ENCODE data around the gene MPND. TPM values are rescaled to one million over a fixed set of nuclear protein-coding genes. Genes with fewer than 3 reads are reported as not detected.

MPND gene
- total RNA-seq, 1 donor from 2014 or later, result 20.6 TPM

- H3K36me3 Mint-ChIP-seq (ENCODE audit: low read depth), result peaks cover 20% of the 10 kb centered on the region
- intact Hi-C loops (cut with micrococcal nuclease), result no loop called here
- H3K27ac Mint-ChIP-seq, result no peak overlapping the region
- H3K4me1 Mint-ChIP-seq, result no peaks in the 10 kb centered on the region
- no peaks in the 10 kb centered on the region for H3K9me3 Mint-ChIP-seq
- no peak for DNase-seq
- no peak overlapping the region for H3K4me3 Mint-ChIP-seq
- H3K27me3 Mint-ChIP-seq, result no peaks in the 10 kb centered on the region
These were observed 18.0 kb downstream of the MPND start for GRCh38 chr19:4361152-4362046.

GRCh38 chr19:4362101-4362828 is 18.9 kb downstream of the MPND start:
- intact Hi-C loops (cut with micrococcal nuclease), result no loop called here
- H3K9me3 Mint-ChIP-seq, result no peaks in the 10 kb centered on the region
- H3K27ac Mint-ChIP-seq, result no peak overlapping the region
- no peak for DNase-seq
- no peak overlapping the region for H3K4me3 Mint-ChIP-seq
- H3K27me3 Mint-ChIP-seq, result no peaks in the 10 kb centered on the region
- H3K36me3 Mint-ChIP-seq (ENCODE audit: low read depth), result peaks cover 25% of the 10 kb centered on the region
- no peaks in the 10 kb centered on the region for H3K4me1 Mint-ChIP-seq

DNA sequence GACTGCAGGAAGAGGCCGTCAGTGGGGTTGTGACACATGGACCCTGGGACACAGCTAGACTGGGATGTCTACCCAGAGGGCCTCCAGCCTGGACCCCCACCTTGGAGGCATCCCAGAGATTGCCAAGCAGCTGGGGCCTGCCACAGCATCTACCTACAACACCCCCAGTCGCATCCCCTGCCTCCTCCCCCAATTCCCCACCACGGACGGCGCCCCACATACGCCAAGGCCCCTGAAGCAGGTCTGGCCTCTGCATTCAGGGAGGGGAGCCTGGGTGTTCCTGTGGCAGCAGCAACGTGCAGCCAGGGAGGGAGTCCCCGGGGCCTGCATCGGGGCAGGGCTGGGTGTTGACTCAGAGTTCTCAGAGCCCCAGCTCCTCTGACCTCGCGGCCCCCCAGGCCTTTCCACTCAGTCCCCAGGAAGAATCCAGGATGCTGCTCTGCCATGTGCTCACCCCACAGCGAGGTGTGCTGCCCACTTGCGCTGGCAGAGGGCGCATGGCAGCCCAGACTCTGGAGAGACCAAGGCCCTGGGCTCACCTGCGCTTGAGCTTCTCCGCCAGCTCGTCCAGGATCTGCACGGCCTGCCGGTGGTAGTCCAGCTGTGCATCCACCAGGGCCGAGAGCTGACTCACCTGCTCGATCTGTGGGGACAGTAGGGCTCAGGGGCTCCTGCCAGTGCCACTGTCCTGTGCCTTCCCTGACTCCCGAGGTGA is 19.6 kb downstream of the MPND start:
- no peak for DNase-seq
- no peak overlapping the region for H3K27ac Mint-ChIP-seq

DNA sequence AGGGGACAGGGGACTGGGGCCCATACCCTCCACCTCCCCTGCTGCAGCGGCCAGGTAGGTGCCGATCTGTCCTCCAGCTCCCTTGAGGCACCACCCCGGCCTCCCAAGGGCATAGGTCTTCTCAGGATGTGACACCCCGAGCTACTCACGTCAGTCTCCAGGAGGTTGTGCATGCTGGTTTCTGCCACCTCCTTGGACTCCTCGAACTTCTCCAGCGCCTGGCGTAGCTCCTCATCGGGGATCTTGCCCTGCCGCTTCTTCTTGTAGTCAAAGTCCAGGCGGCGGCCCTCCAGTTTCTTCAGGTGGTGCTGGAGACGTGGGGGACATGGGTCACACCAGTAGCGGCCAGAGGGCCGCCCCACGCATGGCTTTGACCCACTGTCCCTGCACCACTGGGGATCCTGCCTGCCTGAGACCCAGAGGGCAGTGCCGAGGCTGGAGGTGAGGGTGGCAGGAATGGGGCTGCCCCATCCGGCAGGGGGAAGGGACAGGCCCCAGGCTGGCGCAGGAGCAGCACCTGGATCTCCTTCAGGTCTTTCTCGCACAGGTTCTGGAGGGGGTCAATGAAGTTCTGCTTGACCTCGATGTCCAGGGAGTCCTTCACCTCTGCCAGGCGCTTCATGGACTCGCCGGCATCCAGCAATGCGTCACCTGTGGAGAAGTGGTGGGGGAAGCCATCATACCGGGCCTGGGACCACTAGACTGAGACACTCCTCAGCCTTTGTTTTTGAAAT is 20.4 kb downstream of the MPND start:
- intact Hi-C loops (cut with micrococcal nuclease), result no loop called here
- H3K27me3 Mint-ChIP-seq, result no peaks in the 10 kb centered on the region
- no peaks in the 10 kb centered on the region for H3K9me3 Mint-ChIP-seq
- no peak overlapping the region for H3K4me3 Mint-ChIP-seq
- no peak overlapping the region for H3K27ac Mint-ChIP-seq
- H3K36me3 Mint-ChIP-seq (ENCODE audit: low read depth), result peaks cover 28% of the 10 kb centered on the region
- DNase-seq, result no peak
- H3K4me1 Mint-ChIP-seq, result peaks cover 10% of the 10 kb centered on the region

More for the DNA sequence above, 19.6 kb downstream of the MPND start:
- intact Hi-C loops (cut with micrococcal nuclease), result no loop called here
- H3K4me3 Mint-ChIP-seq, result no peak overlapping the region
- peaks cover 5% of the 10 kb centered on the region for H3K4me1 Mint-ChIP-seq
- H3K27me3 Mint-ChIP-seq, result no peaks in the 10 kb centered on the region
- no peaks in the 10 kb centered on the region for H3K9me3 Mint-ChIP-seq
- H3K36me3 Mint-ChIP-seq (ENCODE audit: low read depth), result peaks cover 25% of the 10 kb centered on the region

DNA sequence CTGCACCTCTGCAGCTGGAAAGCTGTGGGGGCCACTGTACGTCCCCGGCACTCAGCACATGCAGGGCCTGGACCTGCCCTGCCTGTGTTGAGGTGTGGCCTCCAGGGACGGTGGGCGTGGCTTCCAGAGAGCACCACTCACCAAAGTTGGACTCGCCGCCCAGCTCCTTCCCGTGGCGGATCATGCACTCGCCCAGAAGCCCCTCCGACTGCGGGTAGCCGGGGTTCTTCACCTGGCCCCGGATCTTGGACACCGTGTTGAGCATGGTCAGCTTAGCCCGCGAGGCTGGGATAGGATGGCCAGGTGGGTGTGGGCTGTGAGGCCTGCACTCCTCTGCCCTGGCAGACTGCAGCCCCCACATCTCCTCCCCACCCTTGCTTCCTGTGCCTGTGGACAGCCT is 22.0 kb downstream of the MPND start:
- Mint-ChIP-seq H3K27me3 (no peaks in the 10 kb centered on the region), H3K4me3 (no peak overlapping the region), H3K4me1 (peaks cover 20% of the 10 kb centered on the region), H3K9me3 (no peaks in the 10 kb centered on the region), H3K36me3 (ENCODE audit: low read depth) (peaks cover 23% of the 10 kb centered on the region), H3K27ac (no peak overlapping the region)
- intact Hi-C loops (cut with micrococcal nuclease), result no loop called here
- no peak for DNase-seq

GRCh38 chr19:4365791-4366665 is 22.7 kb downstream of the MPND start:
- Mint-ChIP-seq H3K27me3 (no peaks in the 10 kb centered on the region), H3K36me3 (ENCODE audit: low read depth) (peaks cover 23% of the 10 kb centered on the region), H3K27ac (no peak overlapping the region), H3K4me3 (no peak overlapping the region), H3K4me1 (peaks cover 27% of the 10 kb centered on the region), H3K9me3 (no peaks in the 10 kb centered on the region)
- intact Hi-C loops (cut with micrococcal nuclease), result no loop called here
- no peak for DNase-seq

GRCh38 chr19:4366666-4367335 is 23.4 kb downstream of the MPND start:
- H3K4me1 Mint-ChIP-seq, result peaks cover 27% of the 10 kb centered on the region
- no peak for DNase-seq
- intact Hi-C loops (cut with micrococcal nuclease), result no loop called here
- H3K4me3 Mint-ChIP-seq, result no peak overlapping the region
- H3K27me3 Mint-ChIP-seq, result no peaks in the 10 kb centered on the region
- H3K27ac Mint-ChIP-seq, result peak overlapping the region; percentile 32
- peaks cover 23% of the 10 kb centered on the region for H3K36me3 Mint-ChIP-seq (ENCODE audit: low read depth)
- no peaks in the 10 kb centered on the region for H3K9me3 Mint-ChIP-seq

DNA sequence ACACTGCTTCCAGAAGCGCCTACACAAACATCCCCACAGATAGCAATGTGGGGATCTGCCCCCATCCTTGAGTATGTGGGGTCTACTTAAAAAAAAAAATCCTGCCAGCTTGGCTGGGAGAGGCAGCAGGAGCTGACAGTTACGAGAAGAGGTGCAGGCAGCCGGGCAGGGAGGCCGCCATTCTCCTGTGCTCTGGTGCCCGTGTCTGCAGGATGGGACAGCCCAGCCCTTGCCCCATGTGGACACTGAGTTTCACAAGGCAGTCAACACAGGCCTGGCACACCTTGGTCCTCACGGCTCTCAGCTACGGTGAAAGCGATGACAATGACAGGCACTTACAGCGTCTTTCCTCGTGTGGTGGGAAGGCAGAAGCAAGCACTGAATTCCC is 24.0 kb downstream of the MPND start:
- H3K4me1 Mint-ChIP-seq, result peaks cover 27% of the 10 kb centered on the region
- H3K4me3 Mint-ChIP-seq, result no peak overlapping the region
- no peaks in the 10 kb centered on the region for H3K27me3 Mint-ChIP-seq
- no peak for DNase-seq
- H3K9me3 Mint-ChIP-seq, result no peaks in the 10 kb centered on the region
- peaks cover 20% of the 10 kb centered on the region for H3K36me3 Mint-ChIP-seq (ENCODE audit: low read depth)
- intact Hi-C loops (cut with micrococcal nuclease), result no loop called here
- H3K27ac Mint-ChIP-seq, result peak overlapping the region; percentile 35

DNA sequence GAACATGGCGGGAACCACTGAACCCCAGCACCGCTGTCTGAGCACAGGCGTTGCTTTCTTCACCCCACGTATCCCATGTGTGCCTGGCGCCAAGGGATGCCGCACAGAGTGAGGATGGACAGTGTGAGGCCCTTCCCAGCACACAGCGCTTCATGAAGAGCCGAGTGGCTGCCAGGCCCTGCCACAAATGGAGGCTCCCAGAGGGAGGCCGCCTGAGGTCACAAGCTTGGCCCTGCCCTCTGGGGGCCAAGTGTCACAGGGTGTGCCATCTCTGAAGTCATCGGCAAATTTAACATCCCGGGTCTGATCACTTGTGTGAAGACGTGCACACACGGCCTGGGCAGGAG is 24.4 kb downstream of the MPND start:
- DNase-seq, result no peak
- Mint-ChIP-seq H3K4me3 (peak overlapping the region; percentile 26), H3K9me3 (no peaks in the 10 kb centered on the region), H3K27ac (peak overlapping the region; percentile 35), H3K4me1 (peaks cover 29% of the 10 kb centered on the region), H3K36me3 (ENCODE audit: low read depth) (peaks cover 17% of the 10 kb centered on the region), H3K27me3 (no peaks in the 10 kb centered on the region)
- intact Hi-C loops (cut with micrococcal nuclease), result no loop called here

GRCh38 chr19:4368128-4368820 is 24.9 kb downstream of the MPND start:
- DNase-seq, result no peak
- intact Hi-C loops (cut with micrococcal nuclease), result no loop called here
- H3K36me3 Mint-ChIP-seq (ENCODE audit: low read depth), result peaks cover 17% of the 10 kb centered on the region
- no peaks in the 10 kb centered on the region for H3K9me3 Mint-ChIP-seq
- peak overlapping the region; percentile 96 for H3K27ac Mint-ChIP-seq
- H3K4me1 Mint-ChIP-seq, result peaks cover 29% of the 10 kb centered on the region
- H3K4me3 Mint-ChIP-seq, result peak overlapping the region; percentile 87
- no peaks in the 10 kb centered on the region for H3K27me3 Mint-ChIP-seq

DNA sequence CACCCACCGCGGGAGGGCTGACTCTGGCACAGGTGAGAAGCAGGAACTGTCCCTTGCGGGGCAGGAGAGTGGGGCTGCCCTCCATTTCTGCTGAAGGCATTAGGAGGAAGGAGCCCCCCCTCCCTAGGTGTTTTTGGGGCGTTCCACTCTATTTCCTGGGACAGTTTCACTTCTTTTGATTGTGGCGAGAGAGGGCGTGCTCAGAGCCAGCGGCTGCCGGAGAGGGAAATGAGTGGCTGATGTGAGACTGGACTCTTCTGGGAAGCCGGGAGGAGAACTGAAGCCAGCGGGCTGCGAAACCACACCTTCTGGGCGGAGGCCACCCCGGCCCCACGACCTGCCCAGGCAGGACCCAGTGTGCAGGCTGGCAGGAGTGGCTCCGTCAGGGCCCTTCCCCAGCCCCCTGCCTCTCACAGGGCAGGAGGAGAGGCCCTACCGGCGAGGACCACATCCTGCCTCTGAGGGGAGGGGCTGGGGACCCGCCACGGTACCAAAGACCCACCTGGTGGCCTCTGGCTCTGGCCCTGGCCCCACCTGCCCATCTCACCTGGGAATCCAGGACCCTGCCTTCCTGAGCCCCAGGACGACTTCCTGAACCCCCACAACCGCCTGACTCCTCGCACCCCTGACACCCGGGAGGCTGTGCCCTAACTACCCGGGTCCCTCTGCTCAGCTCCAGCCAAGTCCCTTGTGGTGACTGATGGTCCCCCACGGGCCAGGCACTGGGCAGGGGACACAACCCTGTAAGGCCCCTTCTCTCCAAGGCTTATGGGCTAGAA is 25.9 kb downstream of the MPND start:
- no peaks in the 10 kb centered on the region for H3K27me3 Mint-ChIP-seq
- H3K36me3 Mint-ChIP-seq (ENCODE audit: low read depth), result peaks cover 13% of the 10 kb centered on the region
- peak overlapping the region; percentile 96 for H3K27ac Mint-ChIP-seq
- DNase-seq, result peak; percentile 96
- intact Hi-C loops (cut with micrococcal nuclease), result loop anchor here (1.0 kb wide), 2 partner anchors 10 to 31 kb away; partner anchors contain the start of gene SH3GL1
- peak overlapping the region; percentile 87 for H3K4me3 Mint-ChIP-seq
- H3K4me1 Mint-ChIP-seq, result peaks cover 35% of the 10 kb centered on the region
- H3K9me3 Mint-ChIP-seq, result no peaks in the 10 kb centered on the region
